Raji (cell line): ENCODE data around the gene NT5C.

Experiments
- POLR2A ChIP-seq: IDR thresholded peaks from 2 replicates; pipeline ENCODE4 v1.6.1; 2011; ENCODE audit warnings: low read depth, low read length, control low read depth; ENCODE audit not compliant: insufficient read depth

Gene NT5C

DNA sequence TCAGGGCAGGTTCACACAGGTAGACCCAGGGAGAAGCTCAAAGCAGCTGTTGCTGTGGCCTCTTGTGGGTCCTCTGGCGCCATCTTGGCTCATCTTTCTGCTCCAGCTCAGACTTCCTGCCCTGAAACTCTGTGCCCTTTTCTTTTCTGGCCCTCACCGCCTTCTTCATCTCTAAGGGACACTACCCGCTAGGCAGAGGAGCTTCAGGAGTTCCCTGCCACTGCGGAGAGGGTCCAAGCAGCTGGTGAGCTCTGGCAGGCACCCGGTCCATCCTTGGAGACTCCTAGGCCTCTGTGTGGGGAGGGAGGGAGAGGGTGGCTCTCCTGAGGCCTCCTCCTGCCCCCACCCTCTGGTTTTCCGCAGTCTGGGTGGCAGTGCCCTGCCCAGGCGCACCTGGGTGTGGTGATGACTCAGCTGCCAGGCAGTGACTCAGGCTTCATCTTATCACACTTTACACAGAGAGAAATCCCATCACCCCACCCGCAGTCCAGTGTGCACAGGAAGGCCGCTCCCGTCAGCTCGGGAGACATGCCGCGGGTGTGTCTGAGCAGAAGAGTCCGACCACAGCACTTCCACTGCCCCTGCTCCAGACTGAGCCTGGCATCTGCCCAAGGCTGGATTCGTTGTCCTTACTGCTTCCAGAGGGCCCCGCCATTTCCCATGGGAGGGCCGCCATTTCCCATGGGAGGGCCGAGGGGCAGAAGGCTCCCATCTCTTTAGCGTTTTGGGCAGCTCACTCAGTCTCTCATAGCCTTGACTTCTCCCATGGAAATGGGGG lies 7.3 kb downstream of the NT5C start:
- no peak for TF ChIP-seq POLR2A

DNA sequence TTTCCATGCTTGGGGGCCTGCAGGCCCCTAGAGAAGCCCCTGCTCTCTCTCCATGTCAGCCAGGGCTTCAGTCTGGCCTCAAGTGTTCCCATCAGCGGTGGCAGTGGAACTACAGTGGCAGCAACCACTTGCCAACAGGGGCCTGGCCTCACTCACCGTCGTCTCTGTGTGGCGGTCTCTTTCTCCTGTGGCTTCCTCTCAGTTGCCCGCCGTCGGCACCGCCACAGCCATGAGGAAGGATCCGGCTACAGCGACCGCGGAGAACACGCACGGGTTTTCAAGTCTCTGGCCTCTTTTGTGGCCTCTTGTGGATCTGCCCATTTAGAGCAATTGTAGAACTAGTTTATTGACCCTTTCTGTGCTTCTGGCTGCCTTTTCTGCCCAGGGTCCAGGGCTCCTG lies 13.2 kb downstream of the NT5C start:
- TF ChIP-seq POLR2A: no peak

DNA sequence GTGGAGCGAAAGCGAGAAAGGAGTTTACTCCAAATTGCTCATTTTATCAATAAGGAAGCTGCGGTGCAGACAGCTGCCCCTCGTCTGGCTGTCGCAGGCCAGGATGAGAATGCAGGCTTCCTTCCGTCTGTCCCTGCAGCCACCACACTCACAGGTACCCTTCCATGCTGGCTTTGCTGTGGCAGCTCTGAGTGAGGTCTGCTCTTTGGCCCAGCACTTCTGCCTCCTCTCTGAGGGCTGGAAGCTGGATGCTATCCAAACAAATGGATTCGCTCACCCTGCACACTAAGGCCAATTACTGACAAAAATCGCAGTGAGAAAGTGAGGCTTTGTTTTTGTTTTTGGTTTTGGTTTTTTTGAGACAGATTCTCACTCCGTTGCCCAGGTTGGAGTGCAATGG lies 14.8 kb downstream of the NT5C start:
- TF ChIP-seq POLR2A: no peak

DNA sequence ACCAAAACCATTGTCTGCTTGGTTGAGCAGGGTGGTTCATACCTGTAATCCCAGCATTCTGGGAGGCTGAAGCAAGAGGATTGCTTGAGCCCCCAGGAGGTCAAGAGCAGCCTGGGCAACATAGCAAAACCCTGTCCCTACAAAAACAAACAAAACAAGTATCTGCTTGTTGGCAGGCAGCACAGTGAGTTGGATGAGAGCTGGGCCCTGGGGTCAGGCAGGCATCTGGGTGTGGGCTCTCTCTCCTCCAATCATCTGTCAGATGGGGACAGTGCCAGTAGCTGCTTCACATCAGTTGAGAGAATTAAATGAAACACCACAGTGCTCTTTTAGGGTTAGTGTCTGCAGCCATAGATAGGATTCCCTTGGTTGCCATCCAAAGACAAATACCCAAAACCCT lies 16.0 kb downstream of the NT5C start:
- TF ChIP-seq POLR2A: no peak

DNA sequence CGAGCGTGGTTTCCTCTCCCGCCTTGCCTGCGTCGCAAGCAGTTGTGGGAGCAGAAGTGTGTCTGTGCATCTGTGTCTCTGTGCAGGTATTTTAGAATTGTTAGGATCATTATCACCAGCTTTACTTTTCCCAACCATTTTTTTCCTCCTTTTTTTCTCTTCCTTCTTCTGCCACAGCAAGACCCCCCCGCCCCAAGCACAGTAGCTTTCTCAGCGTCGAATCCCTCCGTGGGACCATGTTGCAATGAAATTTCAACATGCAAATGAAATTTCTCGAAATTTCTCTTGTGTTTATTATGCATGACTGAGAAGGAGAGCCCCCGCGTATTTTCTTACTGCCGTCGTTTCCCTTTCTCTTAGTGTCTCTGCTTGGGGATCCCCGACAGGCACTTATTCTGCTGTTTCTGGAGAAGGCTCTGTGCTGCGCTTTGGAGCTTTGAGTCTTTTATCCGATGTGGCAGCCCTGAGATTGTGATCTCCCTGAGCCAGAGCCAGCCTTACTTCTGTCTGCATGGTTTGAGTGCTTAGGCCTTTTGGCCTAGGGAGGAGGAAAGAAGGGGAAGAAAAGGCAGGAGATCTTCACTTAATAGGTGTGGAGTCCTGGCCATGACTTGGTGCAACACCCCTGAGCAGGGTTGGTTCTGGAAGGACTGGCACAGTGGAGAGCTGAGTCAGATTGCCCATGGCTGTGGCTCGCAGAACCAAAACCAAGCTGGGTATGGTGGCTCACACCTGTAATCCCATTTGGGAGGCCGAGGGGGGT lies 16.8 kb downstream of the NT5C start:
- no peak for TF ChIP-seq POLR2A

DNA sequence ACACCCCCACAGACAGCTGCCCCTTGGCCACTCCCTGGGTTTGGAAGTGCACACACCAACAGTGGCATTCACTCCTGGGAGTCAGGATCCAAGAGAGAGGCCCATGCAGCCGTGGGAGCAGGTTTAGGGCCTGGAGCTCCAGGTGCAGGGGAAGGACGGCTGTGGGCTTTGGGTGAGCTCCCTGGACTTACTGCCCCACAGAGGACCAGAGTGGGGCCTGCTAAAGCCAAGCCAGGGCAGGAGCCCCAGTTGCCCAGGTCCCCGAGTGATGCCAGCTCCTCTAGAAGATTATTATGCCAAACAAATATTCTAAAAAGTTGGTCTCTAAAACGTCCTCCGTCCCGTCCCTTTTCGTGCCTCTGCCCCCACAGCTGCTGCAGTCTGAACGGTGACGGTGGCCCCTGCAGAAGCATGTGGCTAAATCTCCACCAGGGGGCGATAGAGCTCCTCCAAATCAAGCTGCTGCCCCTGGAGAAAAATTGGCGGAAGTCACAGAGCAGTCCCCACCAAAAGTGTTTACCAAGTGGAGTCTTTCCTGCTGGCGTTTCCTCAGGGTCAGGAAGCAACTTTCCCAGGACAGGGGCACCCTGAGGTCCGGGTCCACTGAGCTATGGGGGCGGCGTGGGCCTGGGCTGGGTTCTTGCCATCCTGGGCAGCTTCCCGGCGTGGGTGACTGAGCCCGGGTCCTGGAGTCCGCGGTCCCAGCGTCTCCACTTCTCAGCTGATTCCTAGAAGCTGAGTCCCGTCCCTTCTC lies 17.6 kb downstream of the NT5C start:
- TF ChIP-seq POLR2A: 0 out of 2 replicates have a peak, but pooled peaks have one; percentile 17

DNA sequence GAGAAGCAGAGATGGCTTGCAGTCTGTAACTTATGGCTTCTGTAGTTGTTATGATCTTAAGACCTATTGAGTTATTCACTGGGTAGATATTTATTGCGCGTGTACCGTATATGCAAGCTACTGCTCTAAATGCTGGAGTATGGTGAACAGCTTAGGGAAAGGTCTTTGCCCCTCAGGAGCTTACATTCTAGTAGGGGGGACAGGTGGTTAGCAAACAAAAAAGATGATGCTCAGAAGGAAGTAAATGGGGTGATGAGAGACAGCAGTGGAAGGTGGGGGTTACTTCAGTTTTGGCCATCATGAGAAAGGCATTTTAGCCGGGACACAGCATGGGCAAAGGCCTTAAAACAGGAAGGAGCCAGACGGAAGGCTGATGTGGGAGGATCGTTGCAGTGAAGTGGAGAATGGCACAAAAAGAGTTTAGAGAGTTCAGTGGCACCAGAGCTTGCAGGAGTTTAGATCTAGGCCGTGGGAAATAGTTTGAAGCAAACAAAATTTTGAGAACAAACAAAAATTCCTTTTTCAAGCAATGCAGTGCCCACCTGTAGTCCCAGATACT lies 19.7 kb downstream of the NT5C start:
- TF ChIP-seq POLR2A: no peak

DNA sequence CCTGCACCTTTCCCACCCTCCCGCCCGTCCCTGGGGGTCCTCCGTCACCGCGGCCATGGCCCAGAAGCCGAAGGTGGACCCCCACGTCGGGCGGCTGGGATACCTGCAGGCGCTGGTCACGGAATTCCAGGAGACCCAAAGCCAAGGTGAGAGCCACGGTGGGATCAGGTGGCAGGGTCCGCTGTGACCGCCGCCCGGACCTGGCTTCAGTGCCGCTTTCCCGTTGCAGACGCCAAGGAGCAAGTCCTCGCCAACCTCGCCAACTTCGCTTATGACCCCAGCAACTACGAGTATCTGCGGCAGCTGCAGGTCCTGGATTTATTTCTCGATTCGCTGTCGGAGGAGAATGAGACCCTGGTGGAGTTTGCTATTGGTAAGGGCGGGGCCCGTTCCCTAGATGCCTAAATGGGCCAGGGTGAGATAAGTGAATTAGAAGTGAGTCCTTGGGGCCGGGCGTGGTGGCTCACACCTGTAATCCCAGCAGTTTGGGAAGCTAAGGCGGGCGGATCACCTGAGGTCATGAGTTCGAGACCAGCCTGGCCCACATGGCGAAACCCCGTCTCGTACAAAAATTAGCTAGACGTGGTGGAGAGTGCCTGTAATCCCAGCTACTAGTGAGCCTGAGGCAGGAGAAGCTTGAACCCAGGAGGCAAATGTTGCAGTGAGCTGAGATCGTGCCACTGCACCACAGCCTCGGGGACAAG lies 21.2 kb downstream of the NT5C start:
- TF ChIP-seq POLR2A: no peak

DNA sequence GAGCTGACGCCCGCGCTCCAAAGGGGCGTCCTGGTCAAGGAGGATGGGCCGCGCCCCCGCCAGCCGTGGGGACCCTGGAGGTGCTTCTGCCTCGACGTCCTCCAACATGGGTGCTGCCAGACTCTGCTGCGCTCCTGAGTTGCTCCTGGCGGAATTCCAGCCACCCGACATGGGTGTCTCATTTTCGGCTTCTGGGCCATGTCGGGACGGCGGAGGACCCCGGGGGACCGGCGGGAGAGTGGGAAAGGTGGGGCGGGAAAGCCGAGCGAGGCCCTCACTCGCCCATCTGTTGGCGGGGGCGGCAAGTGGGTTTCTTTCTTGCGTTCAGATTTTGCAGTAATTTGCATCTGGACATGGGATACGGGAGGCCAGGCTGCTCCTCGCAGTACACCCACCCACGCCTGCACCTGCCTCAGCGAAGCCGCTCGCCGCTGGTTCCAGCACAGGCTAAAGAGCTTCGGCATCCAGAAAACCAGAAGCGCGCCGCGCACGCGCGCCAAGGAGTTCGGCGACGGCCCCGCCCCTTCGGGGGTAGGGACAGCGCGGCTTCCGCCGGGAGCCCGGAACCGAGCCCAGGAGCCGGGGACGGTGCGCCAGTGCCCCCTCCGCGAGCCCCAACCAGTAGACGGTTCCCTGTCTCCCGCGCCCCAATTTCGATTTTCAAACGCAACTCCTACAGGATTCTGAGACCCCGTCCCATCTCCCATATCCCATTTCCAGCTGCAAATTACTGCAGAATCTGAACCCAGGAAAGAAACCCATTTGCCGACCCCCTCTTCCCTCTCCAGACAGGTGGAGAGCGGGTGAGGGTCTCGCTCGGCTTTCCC lies 21.9 kb downstream of the NT5C start, which contains the start of gene ARMC7:
TSS of gene ARMC7 (plus strand) at position 563 of the 827 bp plus-strand sequence. CDS start 320 bp downstream, outside the sequence.
- peak; percentile 92 for TF ChIP-seq POLR2A

DNA sequence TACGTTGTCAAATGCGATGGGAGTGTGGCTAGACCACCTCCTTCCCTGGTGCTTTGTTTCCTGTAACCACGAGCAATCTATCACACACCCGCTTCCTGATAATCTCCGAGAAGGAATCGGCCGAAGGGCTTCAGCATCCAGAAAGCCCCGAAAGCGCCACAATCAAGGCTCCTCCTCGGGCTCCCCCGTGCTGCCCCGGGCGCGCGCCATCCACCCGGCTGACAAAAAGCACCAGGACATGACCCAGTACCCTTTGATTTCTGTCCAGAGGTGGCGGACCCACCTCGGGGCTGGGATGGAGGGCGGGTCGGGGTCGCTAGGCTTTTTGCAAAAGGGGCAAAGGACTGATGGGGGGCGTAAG lies 22.5 kb downstream of the NT5C start:
- TF ChIP-seq POLR2A: no peak

DNA sequence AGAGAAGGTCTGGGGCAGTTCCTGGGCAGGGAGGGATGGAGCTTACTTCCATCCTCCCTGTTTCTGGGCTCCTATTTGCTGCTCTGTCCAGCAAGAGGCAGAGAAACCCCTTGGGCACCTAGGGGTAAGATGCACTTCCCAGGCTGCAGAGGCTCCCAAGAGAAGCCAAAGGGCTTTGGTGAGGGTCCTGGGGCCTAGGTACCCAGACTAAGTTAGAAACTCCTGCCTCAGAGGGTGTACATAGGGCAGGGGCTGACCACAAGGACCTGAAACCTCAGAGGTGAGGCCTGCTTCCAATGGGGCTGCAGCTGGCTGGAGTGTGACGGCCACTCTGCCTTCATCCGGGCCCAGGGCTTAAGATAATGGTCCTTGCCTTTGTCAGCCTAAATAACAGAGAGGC lies 23.3 kb downstream of the NT5C start:
- no peak for TF ChIP-seq POLR2A

DNA sequence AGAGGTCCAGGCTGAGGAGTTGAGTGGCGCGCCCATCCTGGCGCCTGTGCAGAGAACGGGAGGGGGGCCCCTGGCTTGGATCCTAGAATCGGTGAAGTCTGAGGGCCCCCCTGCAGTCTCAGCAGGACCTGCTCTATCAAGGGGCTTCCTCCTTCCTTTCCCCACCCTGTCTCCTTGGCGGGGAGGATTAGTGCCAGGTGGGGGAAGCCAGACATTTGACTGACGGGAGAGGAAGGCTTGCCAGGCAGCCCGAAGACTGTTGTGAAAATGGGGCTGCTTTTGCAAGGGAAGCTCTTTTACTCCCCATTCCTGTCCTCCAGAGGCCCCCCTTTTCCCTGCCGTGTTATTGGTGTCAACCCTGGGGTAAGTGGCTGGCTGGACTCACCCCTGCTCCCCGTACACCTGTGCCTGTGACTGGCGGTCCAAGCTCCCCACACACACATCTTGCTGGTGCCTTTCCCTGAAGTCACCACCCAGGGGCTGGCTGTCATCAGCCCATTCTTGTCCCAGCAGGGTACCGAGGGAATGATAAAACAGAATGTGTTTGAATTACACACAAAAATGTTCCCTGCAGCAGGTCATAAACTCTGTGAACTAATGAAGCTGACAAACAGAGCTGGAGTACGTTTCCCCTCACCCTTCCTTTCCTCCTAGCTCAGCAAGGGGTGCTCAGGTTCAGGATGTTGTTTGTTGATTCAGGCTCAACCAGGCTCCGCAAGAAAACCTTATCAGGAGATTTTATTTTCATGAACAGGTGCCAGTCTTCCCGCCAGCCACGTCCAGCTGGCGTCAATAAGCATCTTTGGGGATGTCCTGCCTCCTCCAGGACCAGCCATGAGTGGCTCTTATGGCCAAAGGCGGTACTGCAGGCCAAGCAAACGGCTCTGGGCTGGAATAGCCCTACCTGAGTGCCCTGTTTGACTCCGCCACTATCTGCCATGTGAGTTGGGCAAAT lies 26.1 kb downstream of the NT5C start:
- TF ChIP-seq POLR2A: no peak

DNA sequence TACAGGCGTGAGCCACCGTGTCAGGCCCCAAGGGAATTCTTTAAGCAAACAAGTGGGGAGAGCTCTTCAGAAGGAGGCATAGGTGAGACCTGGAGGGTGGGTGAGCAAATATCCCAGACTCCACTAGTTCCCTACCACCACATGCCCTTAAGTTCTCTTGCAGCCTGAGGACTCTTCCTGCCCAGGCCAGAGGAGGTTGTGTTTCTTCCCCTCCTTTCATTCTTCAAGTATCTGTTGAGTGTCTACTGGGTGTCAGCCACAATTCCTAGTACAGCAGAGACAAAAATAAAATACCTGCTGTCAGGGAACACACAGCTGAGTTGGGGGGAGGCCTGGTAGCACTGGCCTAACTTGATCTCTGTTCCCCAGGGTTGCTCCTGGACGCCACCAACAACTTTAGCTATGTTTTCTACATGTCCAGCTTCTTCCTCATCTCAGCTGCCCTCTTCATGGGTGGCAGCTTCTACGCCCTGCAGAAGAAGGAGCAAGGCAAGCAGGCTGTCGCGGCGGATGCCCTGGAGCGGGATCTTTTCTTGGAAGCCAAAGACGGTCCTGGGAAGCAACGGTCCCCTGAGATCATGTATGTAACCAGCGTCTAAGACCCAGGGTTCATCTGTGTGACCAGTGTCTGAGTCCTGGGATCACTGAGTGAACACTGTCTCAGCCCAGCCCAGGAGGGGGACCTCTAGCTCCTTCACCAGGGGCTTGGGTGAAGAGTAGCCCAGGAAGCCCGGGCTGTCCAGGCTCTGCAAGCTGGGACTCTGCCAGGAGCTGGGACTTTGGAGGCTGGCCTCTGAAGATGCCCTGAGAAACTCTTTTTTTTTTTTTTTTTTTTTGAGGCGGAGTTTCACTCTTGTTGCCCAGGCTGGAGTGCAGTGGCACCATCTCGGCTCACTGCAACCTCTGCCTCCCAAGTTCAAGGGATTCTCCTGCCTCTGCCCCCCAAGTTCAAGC lies 27.7 kb downstream of the NT5C start:
- no peak for TF ChIP-seq POLR2A
